CD4-positive, alpha-beta T cell (primary cell): ENCODE measurements around the gene TSHZ2. TPM values are rescaled to one million over a fixed set of nuclear protein-coding genes. Genes with fewer than 3 reads are reported as not detected.
A peak's percentile ranks its signal among the peaks of the same experiment; 100 is the strongest.

Experiments used
- ATAC-seq: fragments of 200-7000 bp; cut with Tn5 transposase; one replicate; pipeline ENCODE4 v1.10.0; 2022; ENCODE audit warnings: mild to moderate bottlenecking; ENCODE audit not compliant: poor library complexity
- CTCF ChIA-PET: fragments of 350-600 bp; sonication (Branson Sonifier 250); formaldehyde crosslinking; loops from one replicate; lab custom pipeline; 2021; ENCODE audit warnings: antibody characterized with exemption, inconsistent platforms; lab: Charles Lee
- POLR2A ChIA-PET: fragments of 350-600 bp; sonication (Branson Sonifier 250); formaldehyde crosslinking; loops from one replicate; lab custom pipeline; 2021; ENCODE audit warnings: antibody characterized with exemption, inconsistent platforms; lab: Charles Lee
- DNase-seq, 14 experiments: peaks; one replicate each; pipeline ENCODE4 v3.0.0-alpha.2; 2013 to 2020; ENCODE audit warnings: mixed read lengths in 2 of 14
- H3K27ac ChIP-seq, 2 donors: one replicate each; pipeline versions ENCODE4 v1.5.1 to v1.7.0; 2013; ENCODE audit warnings: low read length in 2 of 2, low read depth in 1 of 2, mild to moderate bottlenecking in 1 of 2
- H3K27me3 ChIP-seq, 2 experiments: 1 replicate in 1 of 2; 2 replicates in 1 of 2; pipeline versions ENCODE4 v1.6.1 to v1.7.0; 2013; ENCODE audit warnings: low read length in 2 of 2, control low read depth in 1 of 2, mild to moderate bottlenecking in 1 of 2, moderate library complexity in 1 of 2; ENCODE audit not compliant: insufficient read depth in 2 of 2, control insufficient read depth in 1 of 2
- H3K36me3 ChIP-seq: one replicate; pipeline ENCODE4 v1.6.1; 2013; ENCODE audit warnings: low read length, control low read depth; ENCODE audit not compliant: insufficient read depth
- H3K4me1 ChIP-seq: one replicate; pipeline ENCODE4 v1.6.1; 2013; ENCODE audit warnings: low read length, control low read depth; ENCODE audit not compliant: insufficient read depth
- H3K4me3 ChIP-seq: one replicate; pipeline ENCODE4 v1.5.1; 2013; ENCODE audit warnings: mild to moderate bottlenecking, low read length, moderate library complexity
- H3K9me3 ChIP-seq, 2 experiments: 1 replicate in 1 of 2; 2 replicates in 1 of 2; pipeline versions ENCODE4 v1.6.1 to v1.7.0; 2013; ENCODE audit warnings: low read length in 2 of 2, mild to moderate bottlenecking in 2 of 2, control low read depth in 1 of 2, moderate library complexity in 1 of 2; ENCODE audit not compliant: control insufficient read depth in 1 of 2, insufficient read depth in 1 of 2
- H3K27ac Mint-ChIP-seq: one replicate; pipeline ENCODE4 v1.8.0; 2020; ENCODE audit warnings: mixed read lengths
- H3K27me3 Mint-ChIP-seq: one replicate; pipeline ENCODE4 v1.8.0; 2021; ENCODE audit warnings: mixed read lengths
- H3K36me3 Mint-ChIP-seq: one replicate; pipeline ENCODE4 v1.8.0; 2021; ENCODE audit warnings: low read depth, mixed read lengths
- H3K4me1 Mint-ChIP-seq: one replicate; pipeline ENCODE4 v1.8.0; 2021; ENCODE audit warnings: low read depth, mixed read lengths
- H3K4me3 Mint-ChIP-seq: one replicate; pipeline ENCODE4 v1.8.0; 2020; ENCODE audit warnings: mild to moderate bottlenecking, mixed read lengths
- H3K9me3 Mint-ChIP-seq: one replicate; pipeline ENCODE4 v1.8.0; 2020; ENCODE audit warnings: mixed read lengths
- CTCF ChIP-seq: fragments of 200-600 bp; IDR thresholded peaks from one replicate; pipeline ENCODE4 v1.8.0; 2022; ENCODE audit warnings: antibody characterized with exemption, mild to moderate bottlenecking
- intact Hi-C, 2 experiments: fragments of 100-400 bp; cut with DNase I in 1 of 2; cut with micrococcal nuclease in 1 of 2; formaldehyde crosslinking; loops; one replicate each; pipeline versions ENCODE4 v1.15.1 to v1.9.0; 2023 to 2025; cut with DNase I, micrococcal nuclease
- total RNA-seq, 174 experiments: library from RNA in 2 of 174; stranded (reverse) in 2 of 174; gene quantifications; one replicate each; pipeline ENCODE4 v1.2.3 and lab custom pipeline; 2021 to 2026

The TSHZ2 gene
- total RNA-seq, 2 experiments from 2014 or later, result 26.1 to 27.4 TPM

GRCh38 chr20:52978851-52979250 lies 6.7 kb downstream of the TSHZ2 start:
- H3K4me1 Mint-ChIP-seq, result peaks cover 78% of the 10 kb centered on the region
- Histone ChIP-seq H3K36me3 (no peaks in the 10 kb centered on the region), H3K4me3 (no peak overlapping the region), H3K27me3 (no peaks in the 10 kb centered on the region), H3K27ac (no peak overlapping the region), H3K9me3 (no peaks in the 10 kb centered on the region), H3K4me1 (no peaks in the 10 kb centered on the region)
- ChIA-PET POLR2A (interaction anchor here (0.5 to 8.1 kb wide), 3 partner anchors 23 to 654 kb away, joined by 4 to 120 read pairs (median 4); no protein-coding TSS in a partner anchor), CTCF (no interaction called here)
- no peak for TF ChIP-seq CTCF
- ATAC-seq, result no peak
- H3K9me3 Mint-ChIP-seq, result no peaks in the 10 kb centered on the region
- peak overlapping the region; percentile 50 for H3K4me3 Mint-ChIP-seq
- intact Hi-C loops, result loop anchor here (2.0 to 10.0 kb wide), 2 partner anchors 18 to 236 kb away; no protein-coding TSS in a partner anchor
- DNase-seq, result no peak
- peak overlapping the region; percentile 84 for H3K27ac Mint-ChIP-seq
- H3K27me3 Mint-ChIP-seq, result no peaks in the 10 kb centered on the region
- H3K36me3 Mint-ChIP-seq, result peaks cover 8% of the 10 kb centered on the region

GRCh38 chr20:52981051-52981450 lies 8.9 kb downstream of the TSHZ2 start:
- DNase-seq, result no peak
- Mint-ChIP-seq H3K9me3 (no peaks in the 10 kb centered on the region), H3K4me3 (no peak overlapping the region), H3K27me3 (no peaks in the 10 kb centered on the region), H3K36me3 (peaks cover 7% of the 10 kb centered on the region), H3K4me1 (peaks cover 80% of the 10 kb centered on the region), H3K27ac (peak overlapping the region; percentile 84)
- no peaks in the 10 kb centered on the region for H3K27me3 ChIP-seq
- POLR2A ChIA-PET, result no interaction called here
- peaks cover 0 to 5% of the 10 kb centered on the region in 2 experiments for H3K9me3 ChIP-seq
- peaks cover 7% of the 10 kb centered on the region for H3K4me1 ChIP-seq
- H3K4me3 ChIP-seq, result no peak overlapping the region
- H3K36me3 ChIP-seq, result no peaks in the 10 kb centered on the region
- ATAC-seq, result no peak
- CTCF ChIA-PET, result no interaction called here
- H3K27ac ChIP-seq, result no peak overlapping the region
- intact Hi-C loops, result no loop called here
- no peak for TF ChIP-seq CTCF

GRCh38 chr20:52983726-52984450 lies 11.7 kb downstream of the TSHZ2 start:
- peak overlapping the region; percentile 77 for H3K27ac Mint-ChIP-seq
- intact Hi-C loops, result no loop called here
- Histone ChIP-seq H3K9me3 (peaks cover 0 to 5% of the 10 kb centered on the region in 2 experiments), H3K36me3 (no peaks in the 10 kb centered on the region), H3K27ac (no peak overlapping the region), H3K4me3 (peak overlapping the region; percentile 11), H3K4me1 (peaks cover 7% of the 10 kb centered on the region), H3K27me3 (no peaks in the 10 kb centered on the region)
- ChIA-PET POLR2A (interaction anchor here (0.6 to 2.7 kb wide), 4 partner anchors 10 to 360 kb away, joined by 3 to 19 read pairs (median 6); no protein-coding TSS in a partner anchor), CTCF (interaction anchor here (1.2 kb wide), 1 partner anchor 17 kb away, joined by 3 read pairs; no protein-coding TSS in a partner anchor)
- peak in 4 of 14 experiments; percentile 6 to 33 (median 18) for DNase-seq
- H3K36me3 Mint-ChIP-seq, result peaks cover 7% of the 10 kb centered on the region
- H3K27me3 Mint-ChIP-seq, result no peaks in the 10 kb centered on the region
- peak overlapping the region; percentile 56 for H3K4me3 Mint-ChIP-seq
- TF ChIP-seq CTCF, result no peak
- peaks cover 66% of the 10 kb centered on the region for H3K4me1 Mint-ChIP-seq
- no peaks in the 10 kb centered on the region for H3K9me3 Mint-ChIP-seq
- peak; percentile 59 for ATAC-seq
